Naive B cell (primary cell): ENCODE data around the gene SURF6. TPM values are rescaled to one million over a fixed set of nuclear protein-coding genes. Genes with fewer than 3 reads are reported as not detected.

ENCODE experiments used
- ATAC-seq, 2 donors: fragments of 150-1000 bp; cut with Tn5 transposase; 2 replicates each; pipeline ENCODE4 v1.10.0; 2021; ENCODE audit warnings: low read depth in 2 of 2, mild to moderate bottlenecking in 2 of 2, moderate library complexity in 2 of 2
- DNase-seq: peaks from one replicate; pipeline ENCODE4 v3.0.0; 2022
- H3K27ac Mint-ChIP-seq, 6 donors: one replicate each; pipeline ENCODE4 v1.8.0; 2020 to 2022; ENCODE audit warnings: mild to moderate bottlenecking in 6 of 6, mixed read lengths in 6 of 6, moderate library complexity in 5 of 6, inconsistent platforms in 2 of 6
- H3K27me3 Mint-ChIP-seq, 3 donors: one replicate each; pipeline ENCODE4 v1.8.0; 2021 to 2022; ENCODE audit warnings: mixed read lengths in 3 of 3, mild to moderate bottlenecking in 1 of 3
- H3K36me3 Mint-ChIP-seq, 2 donors: one replicate each; pipeline ENCODE4 v1.8.0; 2020 to 2022; ENCODE audit warnings: mixed read lengths in 2 of 2, inconsistent platforms in 1 of 2, mild to moderate bottlenecking in 1 of 2
- H3K4me1 Mint-ChIP-seq, 3 donors: one replicate each; pipeline ENCODE4 v1.8.0; 2020 to 2022; ENCODE audit warnings: mixed read lengths in 3 of 3, inconsistent platforms in 1 of 3, mild to moderate bottlenecking in 1 of 3, moderate library complexity in 1 of 3
- H3K4me3 Mint-ChIP-seq, 8 donors: one replicate each; pipeline ENCODE4 v1.8.0; 2020 to 2022; ENCODE audit warnings: mild to moderate bottlenecking in 8 of 8, mixed read lengths in 8 of 8, moderate library complexity in 8 of 8, inconsistent platforms in 2 of 8
- H3K9me3 Mint-ChIP-seq, 7 donors: one replicate each; pipeline ENCODE4 v1.8.0; 2020 to 2022; ENCODE audit warnings: mixed read lengths in 7 of 7, mild to moderate bottlenecking in 5 of 7, inconsistent platforms in 2 of 7, moderate library complexity in 1 of 7
- polyA plus RNA-seq, 6 donors: library from polyadenylated mRNA; unstranded; fragments of 300-500 nt; fragmentation: Illumina TruSeq; gene quantifications; one replicate each; pipeline ENCODE4 v1.2.3, GENCODE V29; 2021; ENCODE audit warnings: low read depth in 6 of 6

SURF6 gene
- polyA plus RNA-seq, 6 donors from 2014 or later = 0.09 to 13.0 (median 6.8) TPM

- H3K4me1 Mint-ChIP-seq = peaks cover 33 to 55% (median 49%) of the 10 kb centered on the region in 3 donors
- peak overlapping the region; percentile 84 to 96 (median 93) for H3K27ac Mint-ChIP-seq
- no peaks in the 10 kb centered on the region for H3K36me3 Mint-ChIP-seq
- H3K27me3 Mint-ChIP-seq = no peaks in the 10 kb centered on the region
- no peaks in the 10 kb centered on the region for H3K9me3 Mint-ChIP-seq
- peak; percentile 8 to 11 for ATAC-seq
- peak overlapping the region; percentile 90 to 96 (median 92) for H3K4me3 Mint-ChIP-seq
- no peak for DNase-seq
Observed at GRCh38 chr9:133375116-133375723, 39.2 kb upstream of the SURF6 start.

GRCh38 chr9:133374612-133375115, 38.7 kb upstream of the SURF6 start:
- no peaks in the 10 kb centered on the region for H3K9me3 Mint-ChIP-seq
- peak overlapping the region; percentile 90 to 96 (median 92) for H3K4me3 Mint-ChIP-seq
- H3K36me3 Mint-ChIP-seq = no peaks in the 10 kb centered on the region
- no peak for ATAC-seq
- peak overlapping the region; percentile 84 to 96 (median 93) for H3K27ac Mint-ChIP-seq
- DNase-seq = no peak
- H3K4me1 Mint-ChIP-seq = peaks cover 39 to 60% (median 54%) of the 10 kb centered on the region in 3 donors
- no peaks in the 10 kb centered on the region for H3K27me3 Mint-ChIP-seq

GRCh38 chr9:133372144-133372543, 36.2 kb upstream of the SURF6 start:
- no peaks in the 10 kb centered on the region for H3K27me3 Mint-ChIP-seq
- H3K4me3 Mint-ChIP-seq = peak overlapping the region in 2 of 8 donors; percentile 25 to 71
- no peak for DNase-seq
- peak overlapping the region in 2 of 6 donors; percentile 49 to 60 for H3K27ac Mint-ChIP-seq
- H3K9me3 Mint-ChIP-seq = no peaks in the 10 kb centered on the region
- H3K4me1 Mint-ChIP-seq = peaks cover 52 to 73% (median 71%) of the 10 kb centered on the region in 3 donors
- no peak for ATAC-seq
- no peaks in the 10 kb centered on the region for H3K36me3 Mint-ChIP-seq

- H3K36me3 Mint-ChIP-seq = no peaks in the 10 kb centered on the region
- peaks cover 52 to 71% (median 69%) of the 10 kb centered on the region in 3 donors for H3K4me1 Mint-ChIP-seq
- H3K27me3 Mint-ChIP-seq = no peaks in the 10 kb centered on the region
- DNase-seq = no peak
- no peaks in the 10 kb centered on the region for H3K9me3 Mint-ChIP-seq
- no peak for ATAC-seq
- H3K4me3 Mint-ChIP-seq = peak overlapping the region in 5 of 8 donors; percentile 37 to 71 (median 63)
- peak overlapping the region in 5 of 6 donors; percentile 45 to 91 (median 83) for H3K27ac Mint-ChIP-seq
Observed at GRCh38 chr9:133371261-133371711, 35.3 kb upstream of the SURF6 start.

- Mint-ChIP-seq H3K27ac (peak overlapping the region; percentile 11 to 91 (median 78)), H3K4me3 (peak overlapping the region in 7 of 8 donors; percentile 27 to 71 (median 62)), H3K4me1 (peaks cover 52 to 71% (median 69%) of the 10 kb centered on the region in 3 donors), H3K36me3 (no peaks in the 10 kb centered on the region), H3K9me3 (no peaks in the 10 kb centered on the region), H3K27me3 (no peaks in the 10 kb centered on the region)
- ATAC-seq (peak; percentile 29 to 36), DNase-seq (no peak)
Observed at GRCh38 chr9:133370685-133371084, 34.7 kb upstream of the SURF6 start.

GRCh38 chr9:133369933-133370332, 33.9 kb upstream of the SURF6 start:
- peak overlapping the region in 2 of 8 donors; percentile 22 to 62 for H3K4me3 Mint-ChIP-seq
- DNase-seq = no peak
- peaks cover 48 to 67% (median 66%) of the 10 kb centered on the region in 3 donors for H3K4me1 Mint-ChIP-seq
- peak overlapping the region in 2 of 6 donors; percentile 36 to 39 for H3K27ac Mint-ChIP-seq
- no peak for ATAC-seq
- H3K36me3 Mint-ChIP-seq = no peaks in the 10 kb centered on the region
- H3K9me3 Mint-ChIP-seq = no peaks in the 10 kb centered on the region
- no peaks in the 10 kb centered on the region for H3K27me3 Mint-ChIP-seq

- H3K4me1 Mint-ChIP-seq = peaks cover 43 to 62% (median 62%) of the 10 kb centered on the region in 3 donors
- H3K9me3 Mint-ChIP-seq = no peaks in the 10 kb centered on the region
- no peaks in the 10 kb centered on the region for H3K27me3 Mint-ChIP-seq
- H3K4me3 Mint-ChIP-seq = peak overlapping the region in 2 of 8 donors; percentile 29 to 75
- H3K36me3 Mint-ChIP-seq = no peaks in the 10 kb centered on the region
- ATAC-seq (no peak), DNase-seq (no peak)
- peak overlapping the region in 3 of 6 donors; percentile 9 to 39 (median 36) for H3K27ac Mint-ChIP-seq
Observed at GRCh38 chr9:133369422-133369821, 33.4 kb upstream of the SURF6 start.

GRCh38 chr9:133368249-133368881, 32.4 kb upstream of the SURF6 start:
- H3K4me3 Mint-ChIP-seq = peak overlapping the region in 1 of 8 donors; percentile 69
- no peaks in the 10 kb centered on the region for H3K9me3 Mint-ChIP-seq
- no peak for DNase-seq
- peaks cover 43 to 53% (median 52%) of the 10 kb centered on the region in 3 donors for H3K4me1 Mint-ChIP-seq
- no peaks in the 10 kb centered on the region for H3K27me3 Mint-ChIP-seq
- H3K36me3 Mint-ChIP-seq = peaks cover 0 to 7% of the 10 kb centered on the region in 2 donors
- no peak overlapping the region for H3K27ac Mint-ChIP-seq
- no peak for ATAC-seq

GRCh38 chr9:133367778-133368177, 31.8 kb upstream of the SURF6 start:
- peaks cover 42 to 47% (median 46%) of the 10 kb centered on the region in 3 donors for H3K4me1 Mint-ChIP-seq
- peaks cover 0 to 9% of the 10 kb centered on the region in 2 donors for H3K36me3 Mint-ChIP-seq
- H3K27me3 Mint-ChIP-seq = no peaks in the 10 kb centered on the region
- no peak overlapping the region for H3K4me3 Mint-ChIP-seq
- ATAC-seq (no peak), DNase-seq (no peak)
- no peaks in the 10 kb centered on the region for H3K9me3 Mint-ChIP-seq
- no peak overlapping the region for H3K27ac Mint-ChIP-seq

- DNase-seq (no peak), ATAC-seq (no peak)
- H3K4me1 Mint-ChIP-seq = peaks cover 37 to 42% (median 41%) of the 10 kb centered on the region in 3 donors
- H3K27ac Mint-ChIP-seq = no peak overlapping the region
- no peaks in the 10 kb centered on the region for H3K9me3 Mint-ChIP-seq
- no peaks in the 10 kb centered on the region for H3K27me3 Mint-ChIP-seq
- H3K36me3 Mint-ChIP-seq = peaks cover 0 to 9% of the 10 kb centered on the region in 2 donors
- H3K4me3 Mint-ChIP-seq = no peak overlapping the region
Observed at GRCh38 chr9:133367221-133367620, 31.2 kb upstream of the SURF6 start.

GRCh38 chr9:133366435-133366834, 30.4 kb upstream of the SURF6 start:
- no peak for DNase-seq
- Mint-ChIP-seq H3K9me3 (no peaks in the 10 kb centered on the region), H3K36me3 (peaks cover 0 to 14% of the 10 kb centered on the region in 2 donors), H3K4me3 (no peak overlapping the region), H3K27me3 (no peaks in the 10 kb centered on the region), H3K27ac (peak overlapping the region in 1 of 6 donors; percentile 13), H3K4me1 (peaks cover 31 to 34% (median 33%) of the 10 kb centered on the region in 3 donors)
- no peak for ATAC-seq

GRCh38 chr9:133362359-133363044, 26.5 kb upstream of the SURF6 start:
- ATAC-seq = no peak
- Mint-ChIP-seq H3K36me3 (peaks cover 0 to 16% of the 10 kb centered on the region in 2 donors), H3K4me3 (peak overlapping the region in 1 of 8 donors; percentile 56)

GRCh38 chr9:133361507-133362092, 25.6 kb upstream of the SURF6 start:
- Mint-ChIP-seq H3K9me3 (no peaks in the 10 kb centered on the region), H3K27ac (no peak overlapping the region), H3K27me3 (no peaks in the 10 kb centered on the region), H3K4me1 (peaks cover 17 to 27% (median 23%) of the 10 kb centered on the region in 3 donors), H3K4me3 (peak overlapping the region in 2 of 8 donors; percentile 22 to 56), H3K36me3 (peaks cover 0 to 16% of the 10 kb centered on the region in 2 donors)
- ATAC-seq (no peak), DNase-seq (no peak)

More at GRCh38 chr9:133362359-133363044, 26.5 kb upstream of the SURF6 start:
- DNase-seq = no peak
- H3K27ac Mint-ChIP-seq = peak overlapping the region in 2 of 6 donors; percentile 30 to 49
- H3K27me3 Mint-ChIP-seq = no peaks in the 10 kb centered on the region
- H3K4me1 Mint-ChIP-seq = peaks cover 16 to 23% (median 21%) of the 10 kb centered on the region in 3 donors
- no peaks in the 10 kb centered on the region for H3K9me3 Mint-ChIP-seq
